Choroid plexus epithelial cell (primary cell): ENCODE measurements around the gene PPFIA1.

ENCODE experiments used
- DNase-seq: peaks from one replicate; pipeline ENCODE4 v3.0.0-alpha.2; 2010; ENCODE audit warnings: low read depth
- H3K4me3 ChIP-seq: 2 replicates; pipeline ENCODE4 v1.5.1; 2011; ENCODE audit warnings: low read depth, mild to moderate bottlenecking, control low read depth, low read length, moderate library complexity
- TF ChIP-seq, protein P1 (sequence below): conservative IDR thresholded peaks from 2 replicates; pipeline ENCODE4 v1.5.1; 2011; ENCODE audit warnings: low read depth, mild to moderate bottlenecking, control low read depth, inconsistent platforms, low read length, moderate library complexity

PPFIA1 gene

DNA sequence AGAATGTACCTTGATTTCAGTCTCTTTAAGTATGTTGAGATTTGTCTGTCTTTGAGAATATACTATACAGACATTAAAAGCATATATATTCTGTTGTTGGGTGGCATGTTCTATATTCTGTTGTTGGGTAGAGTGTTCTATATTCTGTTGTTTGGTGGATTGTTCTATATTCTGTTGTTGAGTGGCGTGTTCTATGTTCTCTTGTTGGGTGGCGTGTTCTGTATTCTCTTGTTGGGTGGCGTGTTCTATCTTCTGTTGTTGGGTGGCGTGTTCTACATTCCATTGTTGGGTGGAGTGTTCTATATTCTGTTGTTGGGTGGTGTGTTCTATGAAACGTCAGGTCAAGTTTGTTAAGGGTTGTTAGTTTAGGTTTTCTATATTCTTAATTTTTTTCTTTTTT lies 100.8 kb downstream of the PPFIA1 start:
- no peak for DNase-seq
- H3K4me3 ChIP-seq = no peak overlapping the region
- TF ChIP-seq, protein P1, sequence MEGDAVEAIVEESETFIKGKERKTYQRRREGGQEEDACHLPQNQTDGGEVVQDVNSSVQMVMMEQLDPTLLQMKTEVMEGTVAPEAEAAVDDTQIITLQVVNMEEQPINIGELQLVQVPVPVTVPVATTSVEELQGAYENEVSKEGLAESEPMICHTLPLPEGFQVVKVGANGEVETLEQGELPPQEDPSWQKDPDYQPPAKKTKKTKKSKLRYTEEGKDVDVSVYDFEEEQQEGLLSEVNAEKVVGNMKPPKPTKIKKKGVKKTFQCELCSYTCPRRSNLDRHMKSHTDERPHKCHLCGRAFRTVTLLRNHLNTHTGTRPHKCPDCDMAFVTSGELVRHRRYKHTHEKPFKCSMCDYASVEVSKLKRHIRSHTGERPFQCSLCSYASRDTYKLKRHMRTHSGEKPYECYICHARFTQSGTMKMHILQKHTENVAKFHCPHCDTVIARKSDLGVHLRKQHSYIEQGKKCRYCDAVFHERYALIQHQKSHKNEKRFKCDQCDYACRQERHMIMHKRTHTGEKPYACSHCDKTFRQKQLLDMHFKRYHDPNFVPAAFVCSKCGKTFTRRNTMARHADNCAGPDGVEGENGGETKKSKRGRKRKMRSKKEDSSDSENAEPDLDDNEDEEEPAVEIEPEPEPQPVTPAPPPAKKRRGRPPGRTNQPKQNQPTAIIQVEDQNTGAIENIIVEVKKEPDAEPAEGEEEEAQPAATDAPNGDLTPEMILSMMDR = no peak

DNA sequence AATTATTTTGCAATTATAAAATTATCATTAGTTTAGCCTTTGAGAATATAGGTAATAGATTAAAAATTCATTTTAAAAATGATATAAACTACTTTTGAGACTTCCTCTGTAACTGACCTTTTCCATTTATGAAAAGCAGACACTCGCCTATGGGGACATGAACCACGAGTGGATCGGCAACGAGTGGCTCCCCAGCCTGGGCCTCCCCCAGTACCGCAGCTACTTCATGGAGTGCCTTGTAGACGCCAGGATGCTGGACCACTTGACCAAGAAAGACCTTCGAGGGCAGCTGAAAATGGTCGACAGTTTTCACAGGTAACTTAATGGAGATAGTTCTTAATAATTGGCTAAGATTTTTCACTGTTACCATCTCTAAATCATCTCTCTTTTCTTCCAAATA lies 101.6 kb downstream of the PPFIA1 start:
- no peak for DNase-seq
- H3K4me3 ChIP-seq = no peak overlapping the region
- TF ChIP-seq, protein P1 = no peak

DNA sequence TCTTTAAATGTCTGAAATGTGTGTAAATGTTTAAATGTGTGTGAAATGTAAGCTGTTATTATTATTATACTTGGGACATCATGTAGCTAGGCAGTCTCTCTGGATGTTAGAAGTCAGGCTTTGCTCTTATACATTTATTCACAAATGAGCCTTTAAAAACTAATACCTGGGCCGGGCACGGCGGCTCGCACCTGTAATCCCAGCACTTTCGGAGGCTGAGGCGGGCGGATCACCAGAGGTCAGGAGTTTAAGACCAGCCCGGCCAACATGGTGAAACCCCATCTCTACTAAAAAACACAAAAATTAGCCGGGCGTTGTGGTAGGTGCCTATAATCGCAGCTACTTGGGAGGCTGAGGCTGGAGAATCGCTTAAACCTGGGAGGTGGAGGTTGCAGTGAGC lies 106.1 kb downstream of the PPFIA1 start:
- H3K4me3 ChIP-seq = no peak overlapping the region
- no peak for DNase-seq
- TF ChIP-seq, protein P1 = no peak

DNA sequence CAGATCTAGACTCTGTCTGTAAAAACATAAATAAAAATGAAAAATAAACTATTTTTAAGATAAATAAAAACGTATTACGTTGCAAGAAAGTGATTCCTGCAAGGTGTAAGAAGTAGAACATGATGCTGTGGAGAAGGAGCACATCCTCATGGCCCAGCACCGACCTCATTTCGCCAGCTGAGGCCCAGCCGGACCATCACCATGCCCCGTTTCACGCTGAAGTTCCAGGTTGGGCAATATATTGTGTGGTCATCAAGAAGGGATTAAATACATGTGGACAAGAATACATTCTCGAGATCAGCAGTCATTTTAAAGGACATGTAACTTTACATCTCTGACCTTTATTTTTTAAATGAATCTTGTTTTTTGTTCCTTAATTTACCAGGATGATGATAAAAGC lies 107.2 kb downstream of the PPFIA1 start:
- DNase-seq = no peak
- TF ChIP-seq, protein P1 = no peak
- no peak overlapping the region for H3K4me3 ChIP-seq

DNA sequence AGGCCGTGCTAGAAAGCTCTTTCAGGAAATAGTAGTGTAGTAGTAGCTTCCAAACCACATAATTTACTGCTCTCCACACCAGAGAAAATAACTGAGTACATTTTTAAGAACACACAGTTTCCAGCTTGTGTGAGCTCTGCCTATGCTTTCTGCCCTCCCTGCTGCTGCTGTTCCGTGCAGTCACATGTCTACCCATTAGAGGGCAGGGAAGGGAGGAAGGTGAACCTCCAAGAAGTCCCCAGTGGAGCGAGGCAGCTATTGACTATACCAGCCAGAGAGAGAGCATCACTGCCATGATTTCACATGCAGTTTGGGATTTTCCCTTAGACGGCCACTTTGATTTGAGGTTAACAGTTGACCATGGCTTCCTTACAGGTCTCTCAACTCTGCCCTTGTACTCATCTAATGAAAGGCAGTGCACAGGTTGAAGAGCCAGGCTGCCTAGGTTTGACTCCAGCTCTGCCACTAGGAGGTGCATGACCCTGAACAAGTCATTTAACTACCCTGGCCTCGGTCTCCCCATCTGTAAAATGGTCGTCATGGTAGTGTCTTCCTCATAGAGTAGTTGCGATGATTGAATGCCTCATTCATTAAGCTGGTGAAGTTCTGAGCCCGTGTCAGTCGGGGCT lies 108.1 kb downstream of the PPFIA1 start:
- TF ChIP-seq, protein P1 = peak; percentile 27
- no peak overlapping the region for H3K4me3 ChIP-seq
- DNase-seq = no peak

DNA sequence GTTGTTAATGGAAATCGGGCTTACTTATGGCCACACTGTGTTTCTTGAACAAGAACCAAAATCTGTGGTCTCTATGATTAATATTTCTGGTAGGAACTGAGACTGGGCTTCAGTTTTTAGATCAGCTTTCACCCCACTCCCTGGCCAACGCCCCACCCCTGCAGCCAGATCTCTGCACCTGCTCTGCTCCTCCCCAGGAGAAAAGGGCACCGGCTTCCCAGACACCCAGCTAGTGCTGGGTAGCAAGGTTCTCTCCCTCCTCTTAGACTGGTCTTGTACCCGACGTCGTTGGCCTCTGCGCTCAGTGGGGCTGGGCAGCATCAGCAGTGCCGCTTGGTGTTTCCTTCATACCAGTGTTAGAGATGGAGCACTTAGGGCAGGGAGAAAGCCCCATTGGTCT lies 110.9 kb downstream of the PPFIA1 start:
- TF ChIP-seq, protein P1 = no peak
- no peak overlapping the region for H3K4me3 ChIP-seq
- DNase-seq = no peak
